ENCODE data around the gene DNAH1. TPM values are rescaled to one million over a fixed set of nuclear protein-coding genes. Genes with fewer than 3 reads are reported as not detected.

The DNAH1 gene
- total RNA-seq, 1 donor: 8.7 TPM

GRCh38 chr3:52361898-52362297 is 45.8 kb downstream of the DNAH1 start:
- H3K27me3 ChIP-seq (ENCODE audit: insufficient read depth, low read length): no peaks in the 10 kb centered on the region
- TF ChIP-seq CTCF (IDR thresholded peaks at IDR 0.05; ENCODE audit: extremely low read depth, low read depth, low read length): no peak
- no peaks in the 10 kb centered on the region for H4K20me1 ChIP-seq (ENCODE audit: insufficient read depth, low read length)

GRCh38 chr3:52364322-52365035 is 48.4 kb downstream of the DNAH1 start:
- no peaks in the 10 kb centered on the region for H3K9me3 ChIP-seq (ENCODE audit: low read depth, low read length)
- no peak overlapping the region for H3K4me3 ChIP-seq (ENCODE audit: insufficient read depth, low read length)
- no peaks in the 10 kb centered on the region for H3K27me3 ChIP-seq (ENCODE audit: insufficient read depth, low read length)
- no peaks in the 10 kb centered on the region for H3K4me1 ChIP-seq (ENCODE audit: insufficient read depth, low read length)
- no peaks in the 10 kb centered on the region for H4K20me1 ChIP-seq (ENCODE audit: insufficient read depth, low read length)
- H3K4me2 ChIP-seq (ENCODE audit: insufficient read depth, low read length): no peak overlapping the region
- TF ChIP-seq CTCF (IDR thresholded peaks at IDR 0.05; ENCODE audit: extremely low read depth, low read depth, low read length): no peak
- no peak overlapping the region for H2AFZ ChIP-seq (ENCODE audit: low read length)
- no peaks in the 10 kb centered on the region for H3K79me2 ChIP-seq (ENCODE audit: insufficient read depth, low read length)
- DNase-seq (ENCODE audit: insufficient read length, low spot score, missing footprints): no peak
- H3K36me3 ChIP-seq (ENCODE audit: insufficient read depth, low read length): no peaks in the 10 kb centered on the region
- no peak overlapping the region for H3K27ac ChIP-seq (ENCODE audit: low read depth, low read length)

More at GRCh38 chr3:52361898-52362297, 45.8 kb downstream of the DNAH1 start:
- H3K79me2 ChIP-seq (ENCODE audit: insufficient read depth, low read length): no peaks in the 10 kb centered on the region
- H2AFZ ChIP-seq (ENCODE audit: low read length): no peak overlapping the region
- no peak overlapping the region for H3K4me2 ChIP-seq (ENCODE audit: insufficient read depth, low read length)
- H3K9me3 ChIP-seq (ENCODE audit: low read depth, low read length): no peaks in the 10 kb centered on the region
- no peaks in the 10 kb centered on the region for H3K36me3 ChIP-seq (ENCODE audit: insufficient read depth, low read length)
- H3K4me3 ChIP-seq (ENCODE audit: insufficient read depth, low read length): no peak overlapping the region
- no peaks in the 10 kb centered on the region for H3K4me1 ChIP-seq (ENCODE audit: insufficient read depth, low read length)
- no peak for DNase-seq (ENCODE audit: insufficient read length, low spot score, missing footprints)
- H3K27ac ChIP-seq (ENCODE audit: low read depth, low read length): no peak overlapping the region

- no peaks in the 10 kb centered on the region for H3K27me3 ChIP-seq (ENCODE audit: insufficient read depth, low read length)
- H3K4me2 ChIP-seq (ENCODE audit: insufficient read depth, low read length): no peak overlapping the region
- no peaks in the 10 kb centered on the region for H4K20me1 ChIP-seq (ENCODE audit: insufficient read depth, low read length)
- H3K4me1 ChIP-seq (ENCODE audit: insufficient read depth, low read length): no peaks in the 10 kb centered on the region
- H3K9me3 ChIP-seq (ENCODE audit: low read depth, low read length): no peaks in the 10 kb centered on the region
- no peak overlapping the region for H3K27ac ChIP-seq (ENCODE audit: low read depth, low read length)
- no peak overlapping the region for H2AFZ ChIP-seq (ENCODE audit: low read length)
- TF ChIP-seq CTCF (IDR thresholded peaks at IDR 0.05; ENCODE audit: extremely low read depth, low read depth, low read length): no peak
- no peak overlapping the region for H3K4me3 ChIP-seq (ENCODE audit: insufficient read depth, low read length)
- H3K79me2 ChIP-seq (ENCODE audit: insufficient read depth, low read length): no peaks in the 10 kb centered on the region
- H3K36me3 ChIP-seq (ENCODE audit: insufficient read depth, low read length): no peaks in the 10 kb centered on the region
- no peak for DNase-seq (ENCODE audit: insufficient read length, low spot score, missing footprints)
Observed at GRCh38 chr3:52366527-52366926, 50.4 kb downstream of the DNAH1 start.

GRCh38 chr3:52367891-52368880 is 52.1 kb downstream of the DNAH1 start:
- no peak overlapping the region for H3K27ac ChIP-seq (ENCODE audit: low read depth, low read length)
- no peaks in the 10 kb centered on the region for H3K27me3 ChIP-seq (ENCODE audit: insufficient read depth, low read length)
- no peaks in the 10 kb centered on the region for H3K79me2 ChIP-seq (ENCODE audit: insufficient read depth, low read length)
- TF ChIP-seq CTCF (IDR thresholded peaks at IDR 0.05; ENCODE audit: extremely low read depth, low read depth, low read length): no peak
- H3K4me2 ChIP-seq (ENCODE audit: insufficient read depth, low read length): no peak overlapping the region
- no peak for DNase-seq (ENCODE audit: insufficient read length, low spot score, missing footprints)
- H3K9me3 ChIP-seq (ENCODE audit: low read depth, low read length): no peaks in the 10 kb centered on the region
- no peaks in the 10 kb centered on the region for H4K20me1 ChIP-seq (ENCODE audit: insufficient read depth, low read length)
- no peak overlapping the region for H2AFZ ChIP-seq (ENCODE audit: low read length)
- no peaks in the 10 kb centered on the region for H3K4me1 ChIP-seq (ENCODE audit: insufficient read depth, low read length)
- H3K36me3 ChIP-seq (ENCODE audit: insufficient read depth, low read length): no peaks in the 10 kb centered on the region
- no peak overlapping the region for H3K4me3 ChIP-seq (ENCODE audit: insufficient read depth, low read length)
